Gastroesophageal sphincter (tissue), 4 donors: Measurements from ENCODE around the gene FRMD4B. TPM values are rescaled to one million over a fixed set of nuclear protein-coding genes. Genes with fewer than 3 reads are reported as not detected.

Experiments
- ATAC-seq: fragments of 150-250 bp; one replicate; pipeline ENCODE4 v1.9.1; 2016; ENCODE audit warnings: mild to moderate bottlenecking, moderate library complexity
- H3K27ac ChIP-seq, 4 donors: fragments of 200-600 bp; sonication (generic) in 3 of 4; 1 replicate in 3 of 4; 2 replicates in 1 of 4; pipeline ENCODE4 v1.5.1; 2016 to 2019
- H3K27me3 ChIP-seq: fragments of 200-600 bp; sonication (generic); one replicate; pipeline ENCODE4 v1.5.1; 2019
- H3K36me3 ChIP-seq, 2 donors: fragments of 200-600 bp; sonication (generic); one replicate each; pipeline ENCODE4 v1.5.1; 2019; ENCODE audit warnings: control low read depth in 1 of 2
- H3K4me1 ChIP-seq, 3 donors: fragments of 200-600 bp; sonication (generic); 1 replicate in 2 of 3; 2 replicates in 1 of 3; pipeline ENCODE4 v1.5.1; 2016 to 2019; ENCODE audit warnings: control low read depth in 2 of 3
- H3K4me3 ChIP-seq, 2 donors: fragments of 200-600 bp; sonication (generic); one replicate each; pipeline ENCODE4 v1.5.1; 2019; ENCODE audit warnings: mild to moderate bottlenecking in 1 of 2, moderate library complexity in 1 of 2
- H3K9me3 ChIP-seq, 3 donors: fragments of 200-600 bp; sonication (generic); one replicate each; pipeline ENCODE4 v1.5.1; 2017 to 2019; ENCODE audit warnings: control low read depth in 2 of 3
- CTCF ChIP-seq, 4 experiments: fragments of 200-600 bp in 2 of 4; fragments of 450-650 bp in 2 of 4; sonication (generic) in 1 of 4; IDR thresholded peaks; one replicate each; pipeline ENCODE4 v1.5.1; 2017 to 2019; ENCODE audit warnings: antibody characterized with exemption in 4 of 4, mild to moderate bottlenecking in 2 of 4, moderate library complexity in 2 of 4
- EP300 ChIP-seq: sonication (generic); formaldehyde crosslinking; IDR thresholded peaks from one replicate; pipeline ENCODE4 v1.6.1; 2017; ENCODE audit warnings: antibody characterized with exemption, mild to moderate bottlenecking
- POLR2A ChIP-seq, 2 donors: fragments of 450-650 bp; IDR thresholded peaks; one replicate each; pipeline ENCODE4 v1.6.1; 2017; ENCODE audit warnings: antibody characterized with exemption in 2 of 2, mild to moderate bottlenecking in 2 of 2, moderate library complexity in 1 of 2
- POLR2AphosphoS5 ChIP-seq: sonication (generic); formaldehyde crosslinking; IDR thresholded peaks from one replicate; pipeline ENCODE4 v1.6.1; 2017; ENCODE audit warnings: antibody characterized with exemption
- WGBS, 2 donors: methylation state at CpG; one replicate each; pipeline ENCODE4 v1.1.5; 2018; ENCODE audit warnings: low coverage in 1 of 2; 5-methylcytosine and 5-hydroxymethylcytosine counted together
- total RNA-seq, 4 donors: library from RNA; depleted of rRNA; stranded (reverse); fragments of >200 nt; gene quantifications; one replicate each; pipeline ENCODE4 v1.1.0, GENCODE V29; 2016

FRMD4B gene
- total RNA-seq, 4 donors from 2014 or later = 7.1 to 22.3 (median 19.8) TPM

- H3K27me3 ChIP-seq = no peaks in the 10 kb centered on the region
- no peaks in the 10 kb centered on the region for H3K36me3 ChIP-seq
- H3K4me1 ChIP-seq = no peaks in the 10 kb centered on the region
- no peaks in the 10 kb centered on the region for H3K9me3 ChIP-seq
- H3K27ac ChIP-seq = no peak overlapping the region
- ATAC-seq = no peak
- WGBS, 2 donors = 83 to 89% methylated on average over 1 of the region's 1 CpG
- TF ChIP-seq POLR2AphosphoS5 = no peak
- no peak for TF ChIP-seq POLR2A (IDR thresholded peaks at IDR 0.05)
- no peak for TF ChIP-seq CTCF (IDR thresholded peaks at IDR 0.05)
- H3K4me3 ChIP-seq = no peak overlapping the region
Observed at GRCh38 chr3:69226071-69226470, 159.8 kb downstream of the FRMD4B start.

- TF ChIP-seq CTCF (IDR thresholded peaks at IDR 0.05) (no peak), EP300 (no peak), POLR2A (IDR thresholded peaks at IDR 0.05) (no peak), POLR2AphosphoS5 (no peak)
- Histone ChIP-seq H3K9me3 (no peaks in the 10 kb centered on the region), H3K36me3 (no peaks in the 10 kb centered on the region), H3K4me1 (no peaks in the 10 kb centered on the region), H3K27ac (no peak overlapping the region), H3K27me3 (no peaks in the 10 kb centered on the region), H3K4me3 (no peak overlapping the region)
- no peak for ATAC-seq
- WGBS, 2 donors = 92 to 93% methylated on average over 7 of the region's 7 CpGs
Observed at GRCh38 chr3:69219101-69219708, 166.7 kb downstream of the FRMD4B start.

- 94 to 99% methylated on average over 6 of the region's 6 CpGs for WGBS, 2 donors
- ATAC-seq = no peak
- no peaks in the 10 kb centered on the region for H3K4me1 ChIP-seq
- no peaks in the 10 kb centered on the region for H3K36me3 ChIP-seq
- no peak overlapping the region for H3K4me3 ChIP-seq
- no peaks in the 10 kb centered on the region for H3K27me3 ChIP-seq
- H3K27ac ChIP-seq = no peak overlapping the region
- TF ChIP-seq POLR2A (IDR thresholded peaks at IDR 0.05) = no peak
- no peak for TF ChIP-seq POLR2AphosphoS5
- no peak for TF ChIP-seq EP300
- no peak for TF ChIP-seq CTCF (IDR thresholded peaks at IDR 0.05)
- no peaks in the 10 kb centered on the region for H3K9me3 ChIP-seq
Observed at GRCh38 chr3:69218079-69218478, 167.8 kb downstream of the FRMD4B start.

GRCh38 chr3:69216981-69217380 lies 168.9 kb downstream of the FRMD4B start:
- ATAC-seq = no peak
- no peak for TF ChIP-seq EP300
- TF ChIP-seq POLR2A (IDR thresholded peaks at IDR 0.05) = no peak
- TF ChIP-seq POLR2AphosphoS5 = no peak
- TF ChIP-seq CTCF (IDR thresholded peaks at IDR 0.05) = no peak
- Histone ChIP-seq H3K27ac (no peak overlapping the region), H3K27me3 (no peaks in the 10 kb centered on the region), H3K4me1 (no peaks in the 10 kb centered on the region), H3K9me3 (no peaks in the 10 kb centered on the region), H3K4me3 (no peak overlapping the region), H3K36me3 (no peaks in the 10 kb centered on the region)
- WGBS, 2 donors = 60 to 67% methylated on average over 5 of the region's 5 CpGs

- H3K27me3 ChIP-seq = no peaks in the 10 kb centered on the region
- ATAC-seq = no peak
- no peak for TF ChIP-seq POLR2AphosphoS5
- TF ChIP-seq CTCF (IDR thresholded peaks at IDR 0.05) = no peak
- no peak for TF ChIP-seq POLR2A (IDR thresholded peaks at IDR 0.05)
- no peaks in the 10 kb centered on the region for H3K36me3 ChIP-seq
- no peak overlapping the region for H3K4me3 ChIP-seq
- no peak overlapping the region for H3K27ac ChIP-seq
- H3K9me3 ChIP-seq = no peaks in the 10 kb centered on the region
- 0 to 25% methylated on average over 1 to 2 of the region's 3 CpGs for WGBS, 2 donors
- no peaks in the 10 kb centered on the region for H3K4me1 ChIP-seq
Observed at GRCh38 chr3:69214241-69214640, 171.6 kb downstream of the FRMD4B start.
